K562 (cell line): ENCODE data around the gene DPH1. TPM values are rescaled to one million over a fixed set of nuclear protein-coding genes. Genes with fewer than 3 reads are reported as not detected.
A peak's percentile ranks its signal among the peaks of the same experiment; 100 is the strongest.

ENCODE experiments used
- BRD4 ChIP-seq: fragments of 200-600 bp; sonication (generic); IDR thresholded peaks from 2 replicates; pipeline ENCODE4 v1.6.1; 2017; ENCODE audit warnings: inconsistent platforms
- CHD2 ChIP-seq: IDR thresholded peaks from 2 replicates; pipeline ENCODE4 v1.6.1; 2011; ENCODE audit warnings: low read depth, low read length
- FOXP1 ChIP-seq: sonication (generic); formaldehyde crosslinking; IDR thresholded peaks from 2 replicates; pipeline ENCODE4 v1.8.0; 2022; ENCODE audit warnings: mild to moderate bottlenecking, missing genetic modification reagents
- GATA2 ChIP-seq: sonication (generic); formaldehyde crosslinking; IDR thresholded peaks from 2 replicates; pipeline ENCODE4 v1.4.0; 2020; ENCODE audit warnings: mild to moderate bottlenecking, missing genetic modification reagents
- JUND ChIP-seq, 2 experiments: IDR thresholded peaks; 2 replicates in 1 of 2; 3 replicates in 1 of 2; pipeline ENCODE4 v1.6.1; 2011; ENCODE audit warnings: borderline replicate concordance in 2 of 2, low read depth in 2 of 2, low read length in 2 of 2, improper control_type of control experiment in 1 of 2, missing biosample characterization in 1 of 2, missing genetic modification characterization in 1 of 2, missing genetic modification reagents in 1 of 2
- KLF16 ChIP-seq: IDR thresholded peaks from 2 replicates; pipeline ENCODE4 v1.6.1; 2016; ENCODE audit warnings: antibody characterized with exemption
- NFE2L1 ChIP-seq: fragments of 450-650 bp; IDR thresholded peaks from 2 replicates; pipeline ENCODE4 v1.6.1; 2016; ENCODE audit warnings: missing genetic modification characterization, low read depth, mild to moderate bottlenecking, missing compliant biosample characterization, moderate library complexity, borderline replicate concordance
- PHTF2 ChIP-seq: fragments of 250-450 bp; sonication (Bioruptor Pico); IDR thresholded peaks from 2 replicates; pipeline ENCODE4 v1.5.0; 2021; ENCODE audit warnings: mild to moderate bottlenecking
- RB1 ChIP-seq: fragments of 450-650 bp; IDR thresholded peaks from 2 replicates; pipeline ENCODE4 v1.6.1; 2017; ENCODE audit warnings: low read depth, mild to moderate bottlenecking
- SIN3A ChIP-seq, 2 experiments: fragments of 150-350 bp in 1 of 2; IDR thresholded peaks; 2 replicates each; pipeline ENCODE4 v1.6.1; 2011 to 2016; ENCODE audit warnings: borderline replicate concordance in 2 of 2, low read depth in 2 of 2, low read length in 2 of 2, mild to moderate bottlenecking in 2 of 2, moderate library complexity in 2 of 2; ENCODE audit not compliant: control insufficient read depth in 1 of 2
- ZNF175 ChIP-seq: fragments of 200-800 bp; sonication (Bioruptor generic); IDR thresholded peaks from 2 replicates; pipeline ENCODE4 v1.6.1; 2016; ENCODE audit warnings: low read depth, mild to moderate bottlenecking, missing genetic modification characterization, missing compliant biosample characterization
- polyA plus RNA-seq, 8 experiments: library from polyadenylated mRNA; depleted of rRNA in 4 of 8; stranded (reverse) in 5 of 8; unstranded in 3 of 8; fragments of >200 nt; fragmentation: Nextera tagmentation in 2 of 8; fragmentation: Illumina TruSeq in 1 of 8; extraction: Ambion mirVana in 2 of 8; extraction: Trizol in 1 of 8; gene quantifications; 2 replicates each; pipeline versions ENCODE4 v1.2.1 to v1.2.3, GENCODE V29; 2011 to 2014; ENCODE audit warnings: inconsistent platforms in 1 of 8, missing spikeins in 1 of 8
- total RNA-seq, 7 experiments: library from RNA; depleted of rRNA in 6 of 7; stranded (reverse); fragments of >200 nt in 6 of 7; fragmentation: Illumina TruSeq in 2 of 7; extraction: Trizol in 2 of 7; gene quantifications; 2 replicates each; pipeline versions ENCODE4 v1.2.1 to v1.2.3, GENCODE V29; 2011 to 2021; ENCODE audit warnings: low replicate concordance in 1 of 7
- TF ChIP-seq, protein P1 (sequence below): sonication (generic); formaldehyde crosslinking; IDR thresholded peaks from 2 replicates; pipeline ENCODE4 v1.8.1; 2023; ENCODE audit warnings: mild to moderate bottlenecking, missing genetic modification reagents
- TF ChIP-seq, protein P2 (sequence below): sonication (generic); formaldehyde crosslinking; IDR thresholded peaks from 2 replicates; pipeline ENCODE4 v1.8.0; 2022; ENCODE audit warnings: missing genetic modification reagents, mild to moderate bottlenecking, moderate library complexity, borderline replicate concordance
- TF ChIP-seq, protein P3 (sequence below), 2 experiments: fragments of 450-650 bp in 1 of 2; sonication (generic) in 1 of 2; formaldehyde crosslinking in 1 of 2; IDR thresholded peaks in 1 of 2; conservative IDR thresholded peaks in 1 of 2; 2 replicates each; pipeline versions ENCODE4 v1.6.1 to v1.8.1; 2016 to 2023; ENCODE audit warnings: mild to moderate bottlenecking in 2 of 2, moderate library complexity in 2 of 2, inconsistent platforms in 1 of 2, missing genetic modification reagents in 1 of 2

DPH1 gene
- total and polyA plus RNA-seq, 9 of the 15 experiments (the other 6 are each of a cell fraction or from before 2014, with no cell fraction given) = 0.42 to 40.6 (median 20.2) TPM

DNA sequence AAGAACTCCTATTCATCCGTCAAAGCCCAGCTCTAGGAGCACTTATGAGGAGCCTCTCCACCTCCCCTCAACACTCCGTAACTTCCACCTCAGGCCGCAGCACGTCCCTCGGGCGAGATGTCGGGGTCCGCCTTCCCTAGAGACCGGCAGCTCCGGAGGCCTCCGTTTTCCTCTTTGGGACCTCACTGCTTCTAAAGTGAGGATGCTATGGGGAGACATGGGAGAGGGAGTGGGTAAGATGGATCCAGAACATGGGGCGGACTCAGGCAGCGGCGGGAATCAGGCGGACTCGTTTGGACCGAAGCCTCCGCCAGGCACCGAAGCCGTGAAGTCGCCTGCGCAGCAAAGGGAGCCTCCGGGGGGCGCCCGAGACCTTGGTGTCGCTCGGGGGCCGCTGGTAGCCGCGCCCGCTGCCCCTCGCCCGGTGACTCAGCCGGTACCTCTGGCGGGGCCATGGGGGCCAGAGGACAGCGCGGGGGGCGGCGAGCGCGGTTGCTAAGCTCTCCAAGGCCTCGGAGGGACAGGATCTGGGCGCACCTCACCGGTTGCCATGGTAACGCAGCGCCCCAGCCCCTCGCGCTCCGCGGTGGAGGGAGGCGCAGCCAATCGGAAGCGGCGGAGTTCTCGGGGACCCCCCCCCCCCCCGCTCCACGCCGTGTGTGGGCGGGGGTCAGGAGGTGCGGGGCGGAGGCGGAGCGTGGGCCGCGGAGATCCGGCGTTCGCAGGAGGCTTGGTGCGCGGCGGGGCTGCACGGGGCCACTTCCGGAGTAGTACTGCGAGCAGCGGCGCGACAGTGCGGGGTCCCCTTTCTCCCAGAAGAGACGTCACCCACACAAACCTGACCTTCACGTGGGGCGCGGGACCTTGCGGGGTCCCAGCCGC lies 23.7 kb downstream of the DPH1 start (continued):
- TF ChIP-seq, protein P1, sequence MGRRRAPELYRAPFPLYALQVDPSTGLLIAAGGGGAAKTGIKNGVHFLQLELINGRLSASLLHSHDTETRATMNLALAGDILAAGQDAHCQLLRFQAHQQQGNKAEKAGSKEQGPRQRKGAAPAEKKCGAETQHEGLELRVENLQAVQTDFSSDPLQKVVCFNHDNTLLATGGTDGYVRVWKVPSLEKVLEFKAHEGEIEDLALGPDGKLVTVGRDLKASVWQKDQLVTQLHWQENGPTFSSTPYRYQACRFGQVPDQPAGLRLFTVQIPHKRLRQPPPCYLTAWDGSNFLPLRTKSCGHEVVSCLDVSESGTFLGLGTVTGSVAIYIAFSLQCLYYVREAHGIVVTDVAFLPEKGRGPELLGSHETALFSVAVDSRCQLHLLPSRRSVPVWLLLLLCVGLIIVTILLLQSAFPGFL (CRISPR knock-in tag) = no peak
- no peak for TF ChIP-seq GATA2 (CRISPR knock-in tag)
- TF ChIP-seq, protein P2, sequence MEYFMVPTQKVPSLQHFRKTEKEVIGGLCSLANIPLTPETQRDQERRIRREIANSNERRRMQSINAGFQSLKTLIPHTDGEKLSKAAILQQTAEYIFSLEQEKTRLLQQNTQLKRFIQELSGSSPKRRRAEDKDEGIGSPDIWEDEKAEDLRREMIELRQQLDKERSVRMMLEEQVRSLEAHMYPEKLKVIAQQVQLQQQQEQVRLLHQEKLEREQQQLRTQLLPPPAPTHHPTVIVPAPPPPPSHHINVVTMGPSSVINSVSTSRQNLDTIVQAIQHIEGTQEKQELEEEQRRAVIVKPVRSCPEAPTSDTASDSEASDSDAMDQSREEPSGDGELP (CRISPR knock-in tag) = peak; percentile 24; the same call in 1 of the 2 replicates
- TF ChIP-seq JUND (IDR thresholded peaks at IDR 0.05; ENCODE audit: borderline replicate concordance, low read depth, low read length) = no peak
- TF ChIP-seq JUND (tag; IDR thresholded peaks at IDR 0.05; ENCODE audit: borderline replicate concordance, low read depth, low read length) = no peak
- TF ChIP-seq ZNF175 (CRISPR knock-in tag) = no peak
- TF ChIP-seq NFE2L1 (tag) = no peak
- TF ChIP-seq RB1 = peak; percentile 29; the same call in 1 of the 2 replicates
- no peak for TF ChIP-seq PHTF2 (CRISPR knock-in tag)
- TF ChIP-seq, protein P3, sequence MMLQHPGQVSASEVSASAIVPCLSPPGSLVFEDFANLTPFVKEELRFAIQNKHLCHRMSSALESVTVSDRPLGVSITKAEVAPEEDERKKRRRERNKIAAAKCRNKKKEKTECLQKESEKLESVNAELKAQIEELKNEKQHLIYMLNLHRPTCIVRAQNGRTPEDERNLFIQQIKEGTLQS (IDR thresholded peaks at IDR 0.05) = peak; percentile 31; the same call in 1 of the 2 replicates
- TF ChIP-seq, protein P3 (CRISPR knock-in tag; conservative IDR thresholded peaks at IDR 0.05) = no peak
- no peak for TF ChIP-seq BRD4
- TF ChIP-seq FOXP1 (CRISPR knock-in tag) = no peak
- TF ChIP-seq CHD2 = no peak
- TF ChIP-seq KLF16 = no peak
- TF ChIP-seq SIN3A (IDR thresholded peaks at IDR 0.05; ENCODE audit: borderline replicate concordance in 2 of 2, control insufficient read depth in 1 of 2, low read depth in 2 of 2, low read length in 2 of 2) = no peak
